ENCODE results near the gene ADAMTS19. TPM values are rescaled to one million over a fixed set of nuclear protein-coding genes. Genes with fewer than 3 reads are reported as not detected.

Gene ADAMTS19
- total RNA-seq, 1 donor from 2014 or later, result 0.08 TPM

DNA sequence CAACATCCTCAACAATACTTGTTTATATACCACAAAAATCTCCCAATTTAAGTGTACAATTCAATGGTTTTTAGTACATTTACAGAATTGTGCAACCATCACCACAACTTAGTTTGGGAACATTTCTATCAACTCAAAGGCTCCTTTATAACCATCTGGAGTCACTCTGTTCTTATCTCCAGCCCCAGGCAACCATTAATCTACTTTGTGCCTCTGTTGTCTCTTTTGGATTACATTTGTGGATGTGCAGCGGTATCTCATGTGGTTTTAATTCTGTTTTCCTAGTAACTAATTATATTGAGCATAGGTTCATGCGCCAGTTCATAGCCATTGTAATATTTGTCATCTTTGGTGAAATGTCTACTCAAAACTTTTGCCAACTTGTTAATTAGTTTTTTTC is 14.4 kb downstream of the ADAMTS19 start:
- Mint-ChIP-seq H3K27ac (ENCODE audit: unreplicated experiment) (no peak overlapping the region), H3K27me3 (ENCODE audit: unreplicated experiment) (no peaks in the 10 kb centered on the region), H3K9me3 (ENCODE audit: unreplicated experiment) (no peaks in the 10 kb centered on the region), H3K4me1 (ENCODE audit: unreplicated experiment) (no peaks in the 10 kb centered on the region), H3K36me3 (ENCODE audit: unreplicated experiment) (no peaks in the 10 kb centered on the region), H3K4me3 (ENCODE audit: unreplicated experiment) (no peak overlapping the region)
- DNase-seq (ENCODE audit: extremely low spot score, unreplicated experiment), result no peak
- TF ChIP-seq, protein P1, sequence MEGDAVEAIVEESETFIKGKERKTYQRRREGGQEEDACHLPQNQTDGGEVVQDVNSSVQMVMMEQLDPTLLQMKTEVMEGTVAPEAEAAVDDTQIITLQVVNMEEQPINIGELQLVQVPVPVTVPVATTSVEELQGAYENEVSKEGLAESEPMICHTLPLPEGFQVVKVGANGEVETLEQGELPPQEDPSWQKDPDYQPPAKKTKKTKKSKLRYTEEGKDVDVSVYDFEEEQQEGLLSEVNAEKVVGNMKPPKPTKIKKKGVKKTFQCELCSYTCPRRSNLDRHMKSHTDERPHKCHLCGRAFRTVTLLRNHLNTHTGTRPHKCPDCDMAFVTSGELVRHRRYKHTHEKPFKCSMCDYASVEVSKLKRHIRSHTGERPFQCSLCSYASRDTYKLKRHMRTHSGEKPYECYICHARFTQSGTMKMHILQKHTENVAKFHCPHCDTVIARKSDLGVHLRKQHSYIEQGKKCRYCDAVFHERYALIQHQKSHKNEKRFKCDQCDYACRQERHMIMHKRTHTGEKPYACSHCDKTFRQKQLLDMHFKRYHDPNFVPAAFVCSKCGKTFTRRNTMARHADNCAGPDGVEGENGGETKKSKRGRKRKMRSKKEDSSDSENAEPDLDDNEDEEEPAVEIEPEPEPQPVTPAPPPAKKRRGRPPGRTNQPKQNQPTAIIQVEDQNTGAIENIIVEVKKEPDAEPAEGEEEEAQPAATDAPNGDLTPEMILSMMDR (IDR thresholded peaks at IDR 0.05), result no peak

DNA sequence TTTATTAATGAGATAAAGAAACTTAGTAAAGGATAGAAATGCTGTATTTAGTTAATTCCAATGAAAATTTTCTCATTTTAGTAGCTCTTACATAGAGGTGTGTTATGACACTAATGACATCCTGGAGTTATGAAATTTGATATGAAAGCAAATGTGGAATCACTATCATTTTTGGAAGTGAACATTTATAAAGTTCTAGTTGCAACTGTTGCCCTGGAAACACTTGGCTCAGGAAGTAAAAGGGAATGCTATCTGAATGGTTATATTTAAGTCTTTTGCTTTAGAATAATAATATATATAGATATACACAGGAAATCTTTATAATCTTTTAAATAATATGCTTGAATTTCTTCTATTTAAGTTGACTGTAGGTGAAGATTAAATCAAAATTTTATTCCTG is 16.7 kb downstream of the ADAMTS19 start:
- H3K36me3 Mint-ChIP-seq (ENCODE audit: unreplicated experiment), result no peaks in the 10 kb centered on the region
- DNase-seq (ENCODE audit: extremely low spot score, unreplicated experiment), result no peak
- TF ChIP-seq, protein P1 (IDR thresholded peaks at IDR 0.05), result no peak
- no peak overlapping the region for H3K4me3 Mint-ChIP-seq (ENCODE audit: unreplicated experiment)
- no peaks in the 10 kb centered on the region for H3K9me3 Mint-ChIP-seq (ENCODE audit: unreplicated experiment)
- H3K27ac Mint-ChIP-seq (ENCODE audit: unreplicated experiment), result no peak overlapping the region
- H3K27me3 Mint-ChIP-seq (ENCODE audit: unreplicated experiment), result no peaks in the 10 kb centered on the region
- H3K4me1 Mint-ChIP-seq (ENCODE audit: unreplicated experiment), result no peaks in the 10 kb centered on the region

DNA sequence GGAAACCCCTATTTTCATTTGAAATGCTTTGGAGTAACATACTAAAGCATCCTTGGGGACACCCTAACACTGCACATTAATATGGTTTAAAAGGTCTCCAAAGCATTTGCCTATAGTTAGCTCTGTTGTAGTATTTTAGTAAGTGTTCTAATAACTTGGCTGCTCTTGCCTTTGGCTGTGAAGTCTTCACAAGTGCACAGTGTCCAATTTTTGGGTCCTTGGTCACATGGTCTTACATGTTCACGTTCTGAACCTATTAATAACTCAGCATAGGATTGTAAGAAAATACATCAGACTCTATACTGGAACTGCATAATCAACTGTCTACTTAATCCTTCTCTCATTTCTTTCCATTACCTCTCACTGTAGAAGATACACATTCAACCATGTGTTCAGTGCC is 17.4 kb downstream of the ADAMTS19 start:
- DNase-seq (ENCODE audit: extremely low spot score, unreplicated experiment), result no peak
- Mint-ChIP-seq H3K27ac (ENCODE audit: unreplicated experiment) (no peak overlapping the region), H3K4me3 (ENCODE audit: unreplicated experiment) (no peak overlapping the region), H3K36me3 (ENCODE audit: unreplicated experiment) (no peaks in the 10 kb centered on the region), H3K4me1 (ENCODE audit: unreplicated experiment) (no peaks in the 10 kb centered on the region), H3K27me3 (ENCODE audit: unreplicated experiment) (no peaks in the 10 kb centered on the region), H3K9me3 (ENCODE audit: unreplicated experiment) (no peaks in the 10 kb centered on the region)
- TF ChIP-seq, protein P1 (IDR thresholded peaks at IDR 0.05), result no peak

DNA sequence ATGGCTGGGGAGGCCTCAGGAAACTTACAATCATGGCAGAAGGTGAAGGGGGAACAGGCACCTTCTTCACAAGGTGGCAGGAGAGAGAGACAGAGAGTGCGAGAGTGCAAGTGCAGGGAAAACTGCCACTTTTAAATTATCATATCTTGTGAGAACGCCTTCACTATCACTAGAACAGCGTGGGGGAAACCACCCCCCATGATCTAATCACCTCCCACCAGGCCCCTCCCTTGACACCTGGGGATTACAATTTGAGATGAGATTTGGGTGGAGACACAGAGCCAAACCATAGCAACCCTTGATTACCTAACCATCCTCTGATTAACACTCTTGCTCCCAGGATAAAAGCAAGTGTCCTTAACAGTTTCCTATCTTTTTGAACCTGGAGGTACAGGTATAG is 21.1 kb downstream of the ADAMTS19 start:
- no peaks in the 10 kb centered on the region for H3K27me3 Mint-ChIP-seq (ENCODE audit: unreplicated experiment)
- H3K4me3 Mint-ChIP-seq (ENCODE audit: unreplicated experiment), result no peak overlapping the region
- H3K36me3 Mint-ChIP-seq (ENCODE audit: unreplicated experiment), result no peaks in the 10 kb centered on the region
- TF ChIP-seq, protein P1 (IDR thresholded peaks at IDR 0.05), result no peak
- no peak for DNase-seq (ENCODE audit: extremely low spot score, unreplicated experiment)
- H3K27ac Mint-ChIP-seq (ENCODE audit: unreplicated experiment), result no peak overlapping the region
- no peaks in the 10 kb centered on the region for H3K9me3 Mint-ChIP-seq (ENCODE audit: unreplicated experiment)
- H3K4me1 Mint-ChIP-seq (ENCODE audit: unreplicated experiment), result no peaks in the 10 kb centered on the region

DNA sequence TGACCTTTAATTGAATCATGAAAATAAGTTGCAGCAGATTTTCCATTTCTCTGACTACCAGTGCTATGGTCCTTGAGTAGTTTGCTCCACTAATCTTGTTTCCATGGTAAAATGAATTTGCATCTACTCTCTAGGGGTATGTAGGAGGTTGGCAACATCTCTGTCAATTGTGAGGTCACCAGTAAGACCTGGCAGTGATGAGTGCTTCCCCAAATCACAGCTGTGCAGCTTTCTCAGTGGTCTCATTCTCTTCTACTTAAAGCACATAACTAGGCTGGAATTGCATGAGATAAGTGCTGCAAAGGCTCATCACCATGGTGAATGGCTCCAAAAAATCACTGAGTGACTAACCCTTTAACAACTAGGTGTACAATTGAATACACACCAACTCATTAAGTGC is 36.3 kb downstream of the ADAMTS19 start:
- DNase-seq (ENCODE audit: extremely low spot score, unreplicated experiment), result no peak
- Mint-ChIP-seq H3K4me1 (ENCODE audit: unreplicated experiment) (no peaks in the 10 kb centered on the region), H3K27me3 (ENCODE audit: unreplicated experiment) (no peaks in the 10 kb centered on the region), H3K4me3 (ENCODE audit: unreplicated experiment) (no peak overlapping the region), H3K36me3 (ENCODE audit: unreplicated experiment) (no peaks in the 10 kb centered on the region), H3K9me3 (ENCODE audit: unreplicated experiment) (no peaks in the 10 kb centered on the region), H3K27ac (ENCODE audit: unreplicated experiment) (no peak overlapping the region)
- TF ChIP-seq, protein P1 (IDR thresholded peaks at IDR 0.05), result no peak
